ENCODE measurements around the gene CMPK1. TPM values are rescaled to one million over a fixed set of nuclear protein-coding genes. Genes with fewer than 3 reads are reported as not detected.

CMPK1 gene
- total and polyA plus RNA-seq, 8 donors, result 25.7 to 174 (median 98.0) TPM

GRCh38 chr1:47395433-47395832, 61.8 kb downstream of the CMPK1 start:
- DNase-seq, result no peak
- Histone ChIP-seq H3K9me3 (no peaks in the 10 kb centered on the region), H3K27ac (no peak overlapping the region), H3K4me3 (no peak overlapping the region), H3K4me1 (no peaks in the 10 kb centered on the region), H3K36me3 (no peaks in the 10 kb centered on the region), H3K27me3 (peaks cover 0 to 52% (median 0%) of the 10 kb centered on the region in 3 donors)
- 71 to 87% (median 81%) methylated on average over 3 of the region's 3 CpGs for WGBS, 5 donors
- TF ChIP-seq POLR2A (IDR thresholded peaks at IDR 0.05), result no peak
- no peak for TF ChIP-seq POLR2AphosphoS5 (IDR thresholded peaks at IDR 0.05)
- TF ChIP-seq EP300 (IDR thresholded peaks at IDR 0.05), result no peak
- no peak for TF ChIP-seq CTCF (IDR thresholded peaks at IDR 0.05)
- intact Hi-C loops (cut with DNase I; ENCODE audit: low total_unique reads), result no loop called here

GRCh38 chr1:47396671-47397196, 63.1 kb downstream of the CMPK1 start:
- DNase-seq, result no peak
- WGBS, 5 donors, result 90 to 100% (median 94%) methylated on average over 6 of the region's 6 CpGs

GRCh38 chr1:47399138-47399845, 65.7 kb downstream of the CMPK1 start:
- Histone ChIP-seq H3K36me3 (no peaks in the 10 kb centered on the region), H3K27me3 (peaks cover 0 to 78% (median 0%) of the 10 kb centered on the region in 3 donors), H3K27ac (no peak overlapping the region), H3K4me3 (no peak overlapping the region), H3K4me1 (peaks cover 0 to 11% (median 8%) of the 10 kb centered on the region in 4 donors), H3K9me3 (no peaks in the 10 kb centered on the region)
- WGBS, 5 donors, result 79 to 96% (median 91%) methylated on average over 4 of the region's 4 CpGs
- no peak for TF ChIP-seq CTCF (IDR thresholded peaks at IDR 0.05)
- no peak for TF ChIP-seq POLR2AphosphoS5 (IDR thresholded peaks at IDR 0.05)
- no peak for TF ChIP-seq POLR2A (IDR thresholded peaks at IDR 0.05)
- TF ChIP-seq EP300 (IDR thresholded peaks at IDR 0.05), result no peak
- intact Hi-C loops (cut with DNase I; ENCODE audit: low total_unique reads), result no loop called here
- DNase-seq, result no peak

More at GRCh38 chr1:47396671-47397196, 63.1 kb downstream of the CMPK1 start:
- Histone ChIP-seq H3K27me3 (peaks cover 0 to 65% (median 0%) of the 10 kb centered on the region in 3 donors), H3K27ac (no peak overlapping the region), H3K9me3 (no peaks in the 10 kb centered on the region), H3K36me3 (no peaks in the 10 kb centered on the region), H3K4me1 (peaks cover 0 to 1% (median 0%) of the 10 kb centered on the region in 4 donors), H3K4me3 (no peak overlapping the region)
- TF ChIP-seq CTCF (IDR thresholded peaks at IDR 0.05), result no peak
- intact Hi-C loops (cut with DNase I; ENCODE audit: low total_unique reads), result no loop called here

- no peak for TF ChIP-seq CTCF (IDR thresholded peaks at IDR 0.05)
- no peak for TF ChIP-seq EP300 (IDR thresholded peaks at IDR 0.05)
- TF ChIP-seq POLR2A (IDR thresholded peaks at IDR 0.05), result no peak
- TF ChIP-seq POLR2AphosphoS5 (IDR thresholded peaks at IDR 0.05), result no peak
- H3K27me3 ChIP-seq, result peaks cover 0 to 78% (median 0%) of the 10 kb centered on the region in 3 donors
- peaks cover 0 to 11% (median 8%) of the 10 kb centered on the region in 4 donors for H3K4me1 ChIP-seq
- no peaks in the 10 kb centered on the region for H3K9me3 ChIP-seq
- no peaks in the 10 kb centered on the region for H3K36me3 ChIP-seq
- no peak for DNase-seq
- WGBS, 5 donors, result 91 to 94% (median 91%) methylated on average over 4 of the region's 4 CpGs
- intact Hi-C loops (cut with DNase I; ENCODE audit: low total_unique reads), result no loop called here
- no peak overlapping the region for H3K27ac ChIP-seq
- H3K4me3 ChIP-seq, result no peak overlapping the region
Measured at GRCh38 chr1:47399846-47400155, 66.2 kb downstream of the CMPK1 start.
